Keratinocyte (primary cell): Measurements from ENCODE around the gene EML1.

Source experiments
- EZH2 ChIP-seq: IDR thresholded peaks from one replicate; pipeline ENCODE4 v1.6.1; 2012; ENCODE audit warnings: inconsistent platforms, mild to moderate bottlenecking, low read length, moderate library complexity
- TF ChIP-seq, protein P1 (sequence below), 3 experiments: IDR thresholded peaks in 1 of 3; conservative IDR thresholded peaks in 1 of 3; optimal IDR thresholded peaks in 1 of 3; 2 replicates in 2 of 3; 3 replicates in 1 of 3; pipeline versions ENCODE3 to v1.5.1; 2011; ENCODE audit warnings: low read length in 3 of 3, mild to moderate bottlenecking in 3 of 3, moderate library complexity in 2 of 3, control low read depth in 1 of 3, inconsistent platforms in 1 of 3; ENCODE audit not compliant: insufficient read depth in 2 of 3; ENCODE audit errors: extremely low read depth in 1 of 3

DNA sequence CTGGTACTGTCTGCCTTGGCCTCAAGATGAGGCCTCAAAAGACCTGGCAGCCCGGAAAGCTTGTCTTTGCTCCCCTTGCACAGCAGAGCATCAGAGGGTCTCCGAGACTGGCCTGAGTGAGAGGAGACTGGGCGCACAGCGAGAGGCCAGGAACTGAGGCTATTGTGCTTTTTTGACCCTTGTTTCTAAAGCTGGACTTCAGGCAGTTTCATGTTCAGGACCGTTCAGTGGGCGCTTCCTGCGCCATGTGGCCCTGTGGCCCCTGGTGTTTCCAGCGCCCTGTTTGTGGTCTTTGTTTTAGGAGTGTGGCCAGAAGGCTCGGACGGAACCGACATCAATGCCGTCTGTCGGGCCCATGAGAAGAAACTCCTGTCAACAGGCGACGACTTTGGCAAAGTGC is 145.7 kb downstream of the EML1 start:
- TF ChIP-seq, protein P1, sequence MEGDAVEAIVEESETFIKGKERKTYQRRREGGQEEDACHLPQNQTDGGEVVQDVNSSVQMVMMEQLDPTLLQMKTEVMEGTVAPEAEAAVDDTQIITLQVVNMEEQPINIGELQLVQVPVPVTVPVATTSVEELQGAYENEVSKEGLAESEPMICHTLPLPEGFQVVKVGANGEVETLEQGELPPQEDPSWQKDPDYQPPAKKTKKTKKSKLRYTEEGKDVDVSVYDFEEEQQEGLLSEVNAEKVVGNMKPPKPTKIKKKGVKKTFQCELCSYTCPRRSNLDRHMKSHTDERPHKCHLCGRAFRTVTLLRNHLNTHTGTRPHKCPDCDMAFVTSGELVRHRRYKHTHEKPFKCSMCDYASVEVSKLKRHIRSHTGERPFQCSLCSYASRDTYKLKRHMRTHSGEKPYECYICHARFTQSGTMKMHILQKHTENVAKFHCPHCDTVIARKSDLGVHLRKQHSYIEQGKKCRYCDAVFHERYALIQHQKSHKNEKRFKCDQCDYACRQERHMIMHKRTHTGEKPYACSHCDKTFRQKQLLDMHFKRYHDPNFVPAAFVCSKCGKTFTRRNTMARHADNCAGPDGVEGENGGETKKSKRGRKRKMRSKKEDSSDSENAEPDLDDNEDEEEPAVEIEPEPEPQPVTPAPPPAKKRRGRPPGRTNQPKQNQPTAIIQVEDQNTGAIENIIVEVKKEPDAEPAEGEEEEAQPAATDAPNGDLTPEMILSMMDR (optimal IDR thresholded peaks at IDR 0.05 in 1 of 3, IDR thresholded peaks at IDR 0.05 in 1 of 3, conservative IDR thresholded peaks at IDR 0.05 in 1 of 3; ENCODE audit: extremely low read depth in 1 of 3, insufficient read depth in 2 of 3, low read length in 3 of 3), result no peak
- TF ChIP-seq EZH2, result no peak
